PC-3 (cell line): ENCODE results near the gene SLC1A3. TPM values are rescaled to one million over a fixed set of nuclear protein-coding genes. Genes with fewer than 3 reads are reported as not detected.

Source experiments
- ATAC-seq: fragments of 200-7000 bp; cut with Tn5 transposase; 2 replicates; pipeline ENCODE4 v1.9.1; 2020; ENCODE audit warnings: mild to moderate bottlenecking, moderate library complexity
- BruUV-seq: library from RNA; stranded (reverse); fragments of 400-500 nt; replicated peaks from 2 replicates; lab custom pipeline; 2021; lab: Mats Ljungman, UMichigan
- CTCF ChIA-PET: fragments of 300-600 bp; sonication (Branson Sonifier 250); formaldehyde crosslinking; loops from one replicate; lab custom pipeline; 2022; ENCODE audit warnings: antibody characterized with exemption; lab: Charles Lee
- POLR2A ChIA-PET: fragments of 300-600 bp; sonication (Branson Sonifier 250); formaldehyde crosslinking; loops from one replicate; lab custom pipeline; 2022; ENCODE audit warnings: antibody characterized with exemption; ENCODE audit not compliant: unreplicated experiment; lab: Charles Lee
- DNase-seq: peaks from one replicate; pipeline ENCODE4 v3.0.0-alpha.2; 2015
- H2AFZ ChIP-seq: fragments of 300-600 bp; sonication (generic); 2 replicates; pipeline ENCODE4 v1.6.0; 2016; ENCODE audit warnings: antibody characterized with exemption, low read length
- H3F3A ChIP-seq: fragments of 300-600 bp; sonication (generic); one replicate; pipeline ENCODE4 v1.6.0; 2017; ENCODE audit warnings: antibody characterized with exemption, low read length, control low read depth, mild to moderate bottlenecking; ENCODE audit not compliant: unreplicated experiment
- H3K27ac ChIP-seq: fragments of 300-600 bp; sonication (generic); 2 replicates; pipeline ENCODE4 v1.5.1; 2016; ENCODE audit warnings: mild to moderate bottlenecking, low read length
- H3K27me3 ChIP-seq: fragments of 300-600 bp; sonication (generic); 2 replicates; pipeline ENCODE4 v1.6.1; 2016; ENCODE audit warnings: low read length, mixed read lengths
- H3K36me3 ChIP-seq: fragments of 300-600 bp; sonication (generic); 2 replicates; pipeline ENCODE4 v1.6.1; 2016; ENCODE audit warnings: low read depth, mixed run types, low read length, mixed read lengths
- H3K4me1 ChIP-seq: fragments of 300-600 bp; sonication (generic); 2 replicates; pipeline ENCODE4 v1.5.1; 2016; ENCODE audit warnings: low read length; ENCODE audit not compliant: insufficient read depth
- H3K4me2 ChIP-seq: fragments of 300-600 bp; sonication (generic); 2 replicates; pipeline ENCODE4 v1.6.0; 2016; ENCODE audit warnings: low read length
- H3K4me3 ChIP-seq: fragments of 300-600 bp; sonication (generic); 2 replicates; pipeline ENCODE4 v1.5.1; 2016; ENCODE audit warnings: mild to moderate bottlenecking, low read length, mixed read lengths
- H3K79me2 ChIP-seq: fragments of 300-600 bp; sonication (generic); 2 replicates; pipeline ENCODE4 v1.6.1; 2017; ENCODE audit warnings: low read length, mixed read lengths
- H3K9ac ChIP-seq: fragments of 300-600 bp; sonication (generic); 2 replicates; pipeline ENCODE4 v1.6.0; 2016; ENCODE audit warnings: mild to moderate bottlenecking, low read length
- H3K9me2 ChIP-seq: fragments of 300-600 bp; sonication (generic); replicated peaks from 2 replicates; pipeline ENCODE4 v1.6.1; 2016; ENCODE audit warnings: mixed run types, low read length, mixed read lengths
- H3K9me3 ChIP-seq: fragments of 300-600 bp; sonication (generic); 2 replicates; pipeline ENCODE4 v1.6.1; 2016; ENCODE audit warnings: low read length, mixed read lengths
- H4K20me1 ChIP-seq: fragments of 300-600 bp; sonication (generic); 2 replicates; pipeline ENCODE4 v1.6.1; 2016; ENCODE audit warnings: low read length, mixed read lengths
- EZH2 ChIP-seq: fragments of 300-600 bp; sonication (generic); IDR thresholded peaks from one replicate; pipeline ENCODE4 v1.6.1; 2017; ENCODE audit warnings: antibody characterized with exemption, mild to moderate bottlenecking, low read length; ENCODE audit not compliant: unreplicated experiment
- EZH2phosphoT487 ChIP-seq: fragments of 300-600 bp; sonication (generic); IDR thresholded peaks from 2 replicates; pipeline ENCODE4 v1.6.1; 2018; ENCODE audit warnings: mild to moderate bottlenecking, antibody characterized with exemption, low read length, borderline replicate concordance
- intact Hi-C: fragments of 100-400 bp; cut with micrococcal nuclease; formaldehyde crosslinking; loops from 2 replicates; pipeline ENCODE4 v1.9.0; 2023
- total RNA-seq: library from RNA; depleted of rRNA; stranded (reverse); fragments of >200 nt; gene quantifications from 2 replicates; pipeline ENCODE4 v1.2.3, GENCODE V29; 2014
- TF ChIP-seq, protein P1 (sequence below): fragments of 300-600 bp; sonication (generic); conservative IDR thresholded peaks from 2 replicates; pipeline ENCODE4 v1.5.1; 2017; ENCODE audit warnings: antibody characterized with exemption, low read depth, mild to moderate bottlenecking, low read length

Gene SLC1A3
- total RNA-seq, 1 experiment from 2014 or later = 24.7 TPM

DNA sequence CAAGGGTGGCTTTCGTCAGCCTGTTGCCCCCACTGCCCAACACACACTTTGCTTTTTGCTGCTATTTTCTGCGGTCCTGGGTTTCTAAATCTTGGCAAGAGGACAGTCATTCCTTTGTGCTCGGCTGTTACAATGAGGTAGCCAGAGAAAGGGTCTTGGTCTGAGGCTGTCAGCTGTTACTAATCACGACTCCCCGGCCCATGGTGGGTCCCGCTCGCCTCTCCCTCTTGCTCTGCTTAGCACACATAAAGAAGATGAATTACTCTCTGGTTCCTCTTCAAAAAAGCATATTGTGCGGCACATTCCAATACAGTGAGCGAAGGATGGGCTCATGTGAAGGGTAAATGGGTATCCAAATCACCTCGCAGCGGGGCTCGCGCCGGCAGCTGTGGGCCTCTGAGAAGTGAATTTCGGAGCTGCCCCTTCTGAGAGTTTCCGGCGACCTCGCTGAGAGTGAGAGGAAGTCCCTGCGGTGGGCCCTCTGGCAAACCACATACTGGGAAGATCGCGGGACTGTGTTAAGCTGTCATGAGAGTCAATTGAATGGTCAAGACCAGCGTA lies 56.0 kb downstream of the SLC1A3 start:
- Histone ChIP-seq H3K4me2 (no peak overlapping the region), H3K27me3 (no peaks in the 10 kb centered on the region), H3K4me1 (peaks cover 43% of the 10 kb centered on the region), H3K4me3 (no peak overlapping the region), H4K20me1 (no peaks in the 10 kb centered on the region), H3F3A (peaks cover 10% of the 10 kb centered on the region), H3K9me2 (no peaks in the 10 kb centered on the region), H3K36me3 (no peaks in the 10 kb centered on the region), H3K79me2 (no peaks in the 10 kb centered on the region), H3K9ac (no peak overlapping the region), H2AFZ (no peak overlapping the region), H3K27ac (no peak overlapping the region), H3K9me3 (no peaks in the 10 kb centered on the region)
- no TSS peak for BruUV-seq
- TF ChIP-seq EZH2 (no peak), EZH2phosphoT487 (no peak)
- TF ChIP-seq, protein P1, sequence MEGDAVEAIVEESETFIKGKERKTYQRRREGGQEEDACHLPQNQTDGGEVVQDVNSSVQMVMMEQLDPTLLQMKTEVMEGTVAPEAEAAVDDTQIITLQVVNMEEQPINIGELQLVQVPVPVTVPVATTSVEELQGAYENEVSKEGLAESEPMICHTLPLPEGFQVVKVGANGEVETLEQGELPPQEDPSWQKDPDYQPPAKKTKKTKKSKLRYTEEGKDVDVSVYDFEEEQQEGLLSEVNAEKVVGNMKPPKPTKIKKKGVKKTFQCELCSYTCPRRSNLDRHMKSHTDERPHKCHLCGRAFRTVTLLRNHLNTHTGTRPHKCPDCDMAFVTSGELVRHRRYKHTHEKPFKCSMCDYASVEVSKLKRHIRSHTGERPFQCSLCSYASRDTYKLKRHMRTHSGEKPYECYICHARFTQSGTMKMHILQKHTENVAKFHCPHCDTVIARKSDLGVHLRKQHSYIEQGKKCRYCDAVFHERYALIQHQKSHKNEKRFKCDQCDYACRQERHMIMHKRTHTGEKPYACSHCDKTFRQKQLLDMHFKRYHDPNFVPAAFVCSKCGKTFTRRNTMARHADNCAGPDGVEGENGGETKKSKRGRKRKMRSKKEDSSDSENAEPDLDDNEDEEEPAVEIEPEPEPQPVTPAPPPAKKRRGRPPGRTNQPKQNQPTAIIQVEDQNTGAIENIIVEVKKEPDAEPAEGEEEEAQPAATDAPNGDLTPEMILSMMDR = no peak
- intact Hi-C loops = no loop called here
- ChIA-PET POLR2A (no interaction called here), CTCF (no interaction called here)
- ATAC-seq (no peak), DNase-seq (no peak)

- Histone ChIP-seq H3K9me2 (no peaks in the 10 kb centered on the region), H3K27me3 (no peaks in the 10 kb centered on the region), H3K36me3 (no peaks in the 10 kb centered on the region), H3K9ac (no peak overlapping the region), H4K20me1 (no peaks in the 10 kb centered on the region), H3K79me2 (no peaks in the 10 kb centered on the region), H3F3A (peaks cover 3% of the 10 kb centered on the region), H3K9me3 (no peaks in the 10 kb centered on the region), H2AFZ (peak overlapping the region; percentile 54), H3K4me2 (peak overlapping the region; percentile 67), H3K27ac (0 out of 2 replicates have a peak overlapping the region, but pooled peaks have one; percentile 5), H3K4me1 (peaks cover 36% of the 10 kb centered on the region), H3K4me3 (peak overlapping the region; percentile 30; the same call in 1 of the 2 replicates)
- no TSS peak for BruUV-seq
- peak; percentile 90 for ATAC-seq
- ChIA-PET POLR2A (no interaction called here), CTCF (interaction anchor here (0.8 kb wide), 1 partner anchor 26 kb away, joined by 3 read pairs; no protein-coding TSS in a partner anchor)
- peak; percentile 91 for DNase-seq
- no peak for TF ChIP-seq EZH2phosphoT487
- TF ChIP-seq, protein P1 = no peak
- no peak for TF ChIP-seq EZH2
- intact Hi-C loops = no loop called here
Observed at GRCh38 chr5:36664766-36665165, 58.4 kb downstream of the SLC1A3 start.

GRCh38 chr5:36665628-36666027 lies 59.2 kb downstream of the SLC1A3 start:
- Histone ChIP-seq H3K4me1 (peaks cover 36% of the 10 kb centered on the region), H3K9me2 (no peaks in the 10 kb centered on the region), H3K9me3 (no peaks in the 10 kb centered on the region), H3F3A (peaks cover 3% of the 10 kb centered on the region), H3K27ac (no peak overlapping the region), H3K36me3 (no peaks in the 10 kb centered on the region), H3K4me3 (no peak overlapping the region), H3K27me3 (no peaks in the 10 kb centered on the region), H2AFZ (no peak overlapping the region), H3K4me2 (no peak overlapping the region), H3K9ac (no peak overlapping the region), H3K79me2 (no peaks in the 10 kb centered on the region), H4K20me1 (no peaks in the 10 kb centered on the region)
- no peak for TF ChIP-seq EZH2
- TF ChIP-seq, protein P1 = no peak
- ATAC-seq (no peak), DNase-seq (no peak)
- intact Hi-C loops = loop anchor here (2.0 kb wide), 1 partner anchor 59 kb away; the partner anchor contains the start of gene SLC1A3
- BruUV-seq = no TSS peak
- POLR2A ChIA-PET = no interaction called here
- CTCF ChIA-PET = no interaction called here
